Transverse colon (tissue), 4 donors: ENCODE data around the gene FKBP2. TPM values are rescaled to one million over a fixed set of nuclear protein-coding genes. Genes with fewer than 3 reads are reported as not detected.
"Not testable (repeated sequence)": the region's sequence is repeated elsewhere in the genome, so short reads cannot be mapped to it uniquely, and the experiment has no call there.

Experiments
- DNase-seq: peaks from one replicate; pipeline ENCODE4 v3.0.0-alpha.2; 2019
- H3K27ac ChIP-seq, 4 donors: fragments of 200-600 bp; sonication (generic); 2 replicates each; pipeline ENCODE4 v1.5.1; 2016 to 2018; ENCODE audit warnings: inconsistent platforms in 4 of 4
- H3K27me3 ChIP-seq: fragments of 200-600 bp; sonication (generic); 2 replicates; pipeline ENCODE4 v1.5.1; 2017; ENCODE audit warnings: inconsistent platforms
- H3K36me3 ChIP-seq, 4 donors: fragments of 200-600 bp; sonication (generic); 2 replicates each; pipeline ENCODE4 v1.5.1; 2017 to 2019; ENCODE audit warnings: inconsistent platforms in 4 of 4
- H3K4me1 ChIP-seq, 4 donors: fragments of 200-600 bp; sonication (generic); 2 replicates each; pipeline ENCODE4 v1.5.1; 2017 to 2020; ENCODE audit warnings: inconsistent platforms in 4 of 4
- H3K4me3 ChIP-seq, 4 donors: fragments of 200-600 bp; sonication (generic); 1 replicate in 1 of 4; 2 replicates in 3 of 4; pipeline versions ENCODE4 v1.5.1 to v1.6.1; 2017 to 2019; ENCODE audit warnings: inconsistent platforms in 4 of 4
- H3K9me3 ChIP-seq, 2 donors: fragments of 200-600 bp; sonication (generic); 2 replicates each; pipeline ENCODE4 v1.5.1; 2017 to 2019; ENCODE audit warnings: inconsistent platforms in 2 of 2
- CTCF ChIP-seq, 5 experiments: fragments of 200-600 bp in 3 of 5; fragments of 450-650 bp in 2 of 5; sonication (generic) in 3 of 5; IDR thresholded peaks; 1 replicate in 2 of 5; 2 replicates in 3 of 5; pipeline ENCODE4 v1.5.1; 2016 to 2017; ENCODE audit warnings: antibody characterized with exemption in 5 of 5, inconsistent platforms in 3 of 5, mild to moderate bottlenecking in 2 of 5, moderate library complexity in 1 of 5
- EP300 ChIP-seq: sonication (generic); formaldehyde crosslinking; IDR thresholded peaks from one replicate; pipeline ENCODE4 v1.6.1; 2017; ENCODE audit warnings: antibody characterized with exemption, low read depth
- POLR2A ChIP-seq: fragments of 450-650 bp; IDR thresholded peaks from one replicate; pipeline ENCODE4 v1.6.1; 2016; ENCODE audit warnings: antibody characterized with exemption, mild to moderate bottlenecking, moderate library complexity
- POLR2AphosphoS5 ChIP-seq, 3 donors: sonication (generic); formaldehyde crosslinking; IDR thresholded peaks; one replicate each; pipeline ENCODE4 v1.6.1; 2016; ENCODE audit warnings: antibody characterized with exemption in 3 of 3
- WGBS, 2 donors: methylation state at CpG; one replicate each; pipeline ENCODE4 v1.1.5; 2018; ENCODE audit warnings: low coverage in 1 of 2; 5-methylcytosine and 5-hydroxymethylcytosine counted together
- in situ Hi-C, 4 donors: fragments of 200-750 bp; cut with MboI; loops; one replicate each; pipeline versions ENCODE4 v1.15.0 to v1.15.1; 2017; ENCODE audit warnings: low sequenced_read_pairs in 3 of 4, low pct_ligation_motif_present in 1 of 4, low pct_unique_long_range_greater_than_20kb in 1 of 4
- intact Hi-C: fragments of 100-400 bp; cut with DNase I; formaldehyde crosslinking; loops from one replicate; pipeline ENCODE4 v1.15.1; 2023; ENCODE audit warnings: low total_unique reads
- total RNA-seq, 4 donors: library from RNA; depleted of rRNA; stranded (reverse); fragments of >200 nt; gene quantifications; one replicate each; pipeline ENCODE4 v1.1.0, GENCODE V29; 2016

Gene FKBP2
- total RNA-seq, 4 donors from 2014 or later: 63.6 to 203 (median 102) TPM

GRCh38 chr11:64244966-64245365, 4.1 kb downstream of the FKBP2 start:
- in situ Hi-C loops: no loop called here
- Histone ChIP-seq H3K9me3 (no peaks in the 10 kb centered on the region), H3K27ac (peak overlapping the region; percentile 90 to 99 (median 94)), H3K4me1 (peaks cover 24 to 46% (median 39%) of the 10 kb centered on the region in 4 donors), H3K27me3 (no peaks in the 10 kb centered on the region), H3K36me3 (no peaks in the 10 kb centered on the region), H3K4me3 (peak overlapping the region in 2 of 4 donors; percentile 66 to 74)
- intact Hi-C loops: no loop called here
- 39% methylated on average over 6 of the region's 6 CpGs; no CpG with 5 or more reads in 1 of the 2 donors for WGBS, 2 donors
- peak; percentile 19 for DNase-seq
- TF ChIP-seq POLR2AphosphoS5 (IDR thresholded peaks at IDR 0.05): no peak
- TF ChIP-seq CTCF (IDR thresholded peaks at IDR 0.05): no peak

GRCh38 chr11:64245401-64245796, 4.5 kb downstream of the FKBP2 start:
- DNase-seq: peak; percentile 70
- Histone ChIP-seq H3K4me1 (peaks cover 20 to 43% (median 35%) of the 10 kb centered on the region in 4 donors), H3K27me3 (no peaks in the 10 kb centered on the region), H3K9me3 (no peaks in the 10 kb centered on the region), H3K27ac (peak overlapping the region; percentile 90 to 99 (median 94)), H3K36me3 (no peaks in the 10 kb centered on the region), H3K4me3 (peak overlapping the region; percentile 62 to 78 (median 70))
- intact Hi-C loops: no loop called here
- 10% methylated on average over 4 of the region's 6 CpGs; no CpG with 5 or more reads in 1 of the 2 donors for WGBS, 2 donors
- TF ChIP-seq POLR2A: no peak
- TF ChIP-seq EP300: no peak
- no peak for TF ChIP-seq POLR2AphosphoS5 (IDR thresholded peaks at IDR 0.05)
- no peak for TF ChIP-seq CTCF (IDR thresholded peaks at IDR 0.05)
- in situ Hi-C loops: no loop called here

- intact Hi-C loops: no loop called here
- Histone ChIP-seq H3K36me3 (no peaks in the 10 kb centered on the region), H3K9me3 (no peaks in the 10 kb centered on the region), H3K4me1 (peaks cover 24 to 47% (median 38%) of the 10 kb centered on the region in 4 donors), H3K27me3 (no peaks in the 10 kb centered on the region), H3K27ac (peak overlapping the region; percentile 90 to 99 (median 94)), H3K4me3 (peak overlapping the region; percentile 62 to 78 (median 70))
- DNase-seq: peak; percentile 77
- WGBS, 2 donors: 2% methylated on average over 21 of the region's 46 CpGs; no CpG with 5 or more reads in 1 of the 2 donors
- TF ChIP-seq POLR2A (peak; percentile 68), CTCF (IDR thresholded peaks at IDR 0.05) (peak in 2 of 5 experiments; percentile 13 to 21), POLR2AphosphoS5 (IDR thresholded peaks at IDR 0.05) (peak in 2 of 3 donors; percentile 17 to 58), EP300 (no peak)
- in situ Hi-C loops: no loop called here
These were observed 5.1 kb downstream of the FKBP2 start for GRCh38 chr11:64245797-64246620.

- H3K36me3 ChIP-seq, H3K27me3 ChIP-seq, H3K9me3 ChIP-seq, in situ Hi-C loops, DNase-seq, intact Hi-C loops: not testable (repeated sequence)
- peak overlapping the region; percentile 90 to 99 (median 94) for H3K27ac ChIP-seq
- H3K4me3 ChIP-seq: peak overlapping the region; percentile 62 to 78 (median 70)
- peaks cover 24 to 49% (median 40%) of the 10 kb centered on the region in 4 donors for H3K4me1 ChIP-seq
- 1% methylated on average over 23 of the region's 43 CpGs; no CpG with 5 or more reads in 1 of the 2 donors for WGBS, 2 donors
These were observed 5.7 kb downstream of the FKBP2 start for GRCh38 chr11:64246621-64246870.
